HAP-1 (cell line): Measurements from ENCODE around the gene FKRP.
"Not testable (repeated sequence)": the region's sequence is repeated elsewhere in the genome, so short reads cannot be mapped to it uniquely, and the experiment has no call there.

ENCODE experiments used
- DNase-seq, 2 experiments: peaks; one replicate each; pipeline ENCODE4 v3.0.0-alpha.2; 2016 to 2020; ENCODE audit warnings: low spot score in 2 of 2
- H3K27me3 ChIP-seq: fragments of 250-450 bp; sonication (Bioruptor Pico); 2 replicates; pipeline ENCODE4 v1.5.1; 2020; ENCODE audit warnings: low read depth, mild to moderate bottlenecking, moderate library complexity
- H3K36me3 ChIP-seq: fragments of 250-450 bp; sonication (Bioruptor Pico); replicated peaks from 2 replicates; pipeline ENCODE4 v1.5.1; 2020; ENCODE audit warnings: mild to moderate bottlenecking
- H3K4me1 ChIP-seq: fragments of 250-450 bp; sonication (Bioruptor Pico); 2 replicates; pipeline ENCODE4 v1.5.1; 2020; ENCODE audit warnings: mild to moderate bottlenecking
- H3K4me3 ChIP-seq: fragments of 250-450 bp; sonication (Bioruptor Pico); 2 replicates; pipeline ENCODE4 v1.5.1; 2020; ENCODE audit warnings: mild to moderate bottlenecking, moderate library complexity
- H3K9me3 ChIP-seq: fragments of 250-450 bp; sonication (Bioruptor Pico); 2 replicates; pipeline ENCODE4 v1.5.1; 2020; ENCODE audit warnings: mild to moderate bottlenecking, moderate library complexity
- in situ Hi-C: fragments of 300-500 bp; cut with MboI; formaldehyde crosslinking; loops from 3 replicates; pipeline ENCODE4 v1.14.3; 2020; ENCODE audit warnings: low sequenced_read_pairs, inconsistent platforms, mixed read lengths

Gene FKRP

GRCh38 chr19:46745521-46746280 is at the start of gene FKRP:
FKRP (plus strand) TSS chr19:46746057; CDS start chr19:46755451, 9,394 bp downstream.
- Histone ChIP-seq H3K9me3 (no peaks in the 10 kb centered on the region), H3K36me3 (peaks cover 19% of the 10 kb centered on the region), H3K4me3 (peak within 1 kb of the TSS; percentile 91), H3K27me3 (no peaks in the 10 kb centered on the region), H3K4me1 (peaks cover 11% of the 10 kb centered on the region)
- in situ Hi-C loops = no loop called here
- DNase-seq = peak in 1 of 2 experiments; percentile 47

GRCh38 chr19:46696866-46697203 is 49.0 kb upstream of the FKRP start:
- in situ Hi-C loops = no loop called here
- peaks cover 79% of the 10 kb centered on the region for H3K36me3 ChIP-seq
- no peak for DNase-seq
- no peaks in the 10 kb centered on the region for H3K4me1 ChIP-seq
- no peaks in the 10 kb centered on the region for H3K9me3 ChIP-seq
- H3K4me3 ChIP-seq = no peak overlapping the region
- no peaks in the 10 kb centered on the region for H3K27me3 ChIP-seq

GRCh38 chr19:46697204-46697960 is 48.5 kb upstream of the FKRP start:
- Histone ChIP-seq H3K27me3 (no peaks in the 10 kb centered on the region), H3K36me3 (peaks cover 77% of the 10 kb centered on the region), H3K4me1 (no peaks in the 10 kb centered on the region), H3K4me3 (no peak overlapping the region), H3K9me3 (no peaks in the 10 kb centered on the region)
- peak in 1 of 2 experiments; percentile 86 for DNase-seq
- in situ Hi-C loops = no loop called here

- H3K27me3 ChIP-seq = no peaks in the 10 kb centered on the region
- no peak for DNase-seq
- H3K4me3 ChIP-seq = no peak overlapping the region
- in situ Hi-C loops = no loop called here
- no peaks in the 10 kb centered on the region for H3K4me1 ChIP-seq
- peaks cover 78% of the 10 kb centered on the region for H3K36me3 ChIP-seq
- no peaks in the 10 kb centered on the region for H3K9me3 ChIP-seq
Observed at GRCh38 chr19:46698395-46699321, 47.2 kb upstream of the FKRP start.

GRCh38 chr19:46700704-46701103 is 45.2 kb upstream of the FKRP start:
- Histone ChIP-seq H3K4me3 (no peak overlapping the region), H3K4me1 (no peaks in the 10 kb centered on the region), H3K27me3 (no peaks in the 10 kb centered on the region), H3K36me3 (peaks cover 71% of the 10 kb centered on the region), H3K9me3 (no peaks in the 10 kb centered on the region)
- in situ Hi-C loops = no loop called here
- no peak for DNase-seq

GRCh38 chr19:46704379-46705076 is 41.3 kb upstream of the FKRP start:
- in situ Hi-C loops = no loop called here
- DNase-seq = peak; percentile 36 to 91
- Histone ChIP-seq H3K27me3 (no peaks in the 10 kb centered on the region), H3K4me3 (no peak overlapping the region), H3K4me1 (no peaks in the 10 kb centered on the region), H3K9me3 (no peaks in the 10 kb centered on the region), H3K36me3 (peaks cover 50% of the 10 kb centered on the region)

- peak in 1 of 2 experiments; percentile 41 for DNase-seq
- H3K27me3 ChIP-seq = no peaks in the 10 kb centered on the region
- no peaks in the 10 kb centered on the region for H3K9me3 ChIP-seq
- no peak overlapping the region for H3K4me3 ChIP-seq
- in situ Hi-C loops = no loop called here
- H3K4me1 ChIP-seq = peaks cover 8% of the 10 kb centered on the region
- H3K36me3 ChIP-seq = peaks cover 14% of the 10 kb centered on the region
Observed at GRCh38 chr19:46710687-46711086, 35.2 kb upstream of the FKRP start.

- in situ Hi-C loops, DNase-seq, H3K27me3 ChIP-seq, H3K36me3 ChIP-seq, H3K4me3 ChIP-seq, H3K9me3 ChIP-seq, H3K4me1 ChIP-seq: not testable (repeated sequence)
Observed at GRCh38 chr19:46712768-46713338, 33.0 kb upstream of the FKRP start.

GRCh38 chr19:46713781-46714443 is 31.9 kb upstream of the FKRP start:
- Histone ChIP-seq H3K36me3 (peaks cover 13% of the 10 kb centered on the region; the same call in 1 of the 2 replicates), H3K27me3 (no peaks in the 10 kb centered on the region), H3K4me3 (peak overlapping the region; percentile 87), H3K9me3 (no peaks in the 10 kb centered on the region), H3K4me1 (peaks cover 8% of the 10 kb centered on the region)
- in situ Hi-C loops = no loop called here
- DNase-seq = peak in 1 of 2 experiments; percentile 78

GRCh38 chr19:46714444-46715106 is 31.3 kb upstream of the FKRP start:
- no peaks in the 10 kb centered on the region for H3K27me3 ChIP-seq
- H3K4me1 ChIP-seq = peaks cover 8% of the 10 kb centered on the region
- H3K9me3 ChIP-seq = no peaks in the 10 kb centered on the region
- H3K36me3 ChIP-seq = peaks cover 12% of the 10 kb centered on the region
- in situ Hi-C loops = no loop called here
- peak overlapping the region; percentile 87 for H3K4me3 ChIP-seq
- DNase-seq = no peak

- no peak for DNase-seq
- H3K4me1 ChIP-seq = peaks cover 8% of the 10 kb centered on the region
- peak overlapping the region; percentile 87 for H3K4me3 ChIP-seq
- peaks cover 19% of the 10 kb centered on the region for H3K36me3 ChIP-seq
- H3K27me3 ChIP-seq = no peaks in the 10 kb centered on the region
- in situ Hi-C loops = no loop called here
- H3K9me3 ChIP-seq = no peaks in the 10 kb centered on the region
Observed at GRCh38 chr19:46715620-46715974, 30.3 kb upstream of the FKRP start.

- Histone ChIP-seq H3K36me3 (peaks cover 18% of the 10 kb centered on the region), H3K9me3 (no peaks in the 10 kb centered on the region), H3K4me1 (peaks cover 8% of the 10 kb centered on the region), H3K4me3 (peak overlapping the region; percentile 87), H3K27me3 (no peaks in the 10 kb centered on the region)
- in situ Hi-C loops = no loop called here
- DNase-seq = peak in 1 of 2 experiments; percentile 46
Observed at GRCh38 chr19:46715975-46716671, 29.7 kb upstream of the FKRP start.
